Peyer's patch (tissue), 4 donors: ENCODE measurements around the gene TTLL10.

Source experiments
- CTCF ChIP-seq, 6 experiments: fragments of 450-650 bp in 4 of 6; fragments of 200-600 bp in 2 of 6; sonication (generic) in 1 of 6; IDR thresholded peaks; one replicate each; pipeline ENCODE4 v1.5.1; 2017 to 2019; ENCODE audit warnings: antibody characterized with exemption in 6 of 6, mild to moderate bottlenecking in 3 of 6, moderate library complexity in 1 of 6
- POLR2A ChIP-seq, 2 donors: fragments of 450-650 bp; IDR thresholded peaks; one replicate each; pipeline ENCODE4 v1.5.1; 2017; ENCODE audit warnings: antibody characterized with exemption in 2 of 2, mild to moderate bottlenecking in 2 of 2, moderate library complexity in 2 of 2

GRCh38 chr1:1236176-1236763 lies 62.6 kb downstream of the TTLL10 start:
- TF ChIP-seq POLR2A (IDR thresholded peaks at IDR 0.05) (no peak), CTCF (IDR thresholded peaks at IDR 0.05) (no peak)
